NCI-H2227 treated with DMSO at 0.1 percent for 48 hours (cell line): Measurements from ENCODE around the gene KRT76.

Experiments
- DNase-seq: peaks from one replicate; lab custom pipeline; 2025; lab: John Stamatoyannopoulos, UW

Gene KRT76

DNA sequence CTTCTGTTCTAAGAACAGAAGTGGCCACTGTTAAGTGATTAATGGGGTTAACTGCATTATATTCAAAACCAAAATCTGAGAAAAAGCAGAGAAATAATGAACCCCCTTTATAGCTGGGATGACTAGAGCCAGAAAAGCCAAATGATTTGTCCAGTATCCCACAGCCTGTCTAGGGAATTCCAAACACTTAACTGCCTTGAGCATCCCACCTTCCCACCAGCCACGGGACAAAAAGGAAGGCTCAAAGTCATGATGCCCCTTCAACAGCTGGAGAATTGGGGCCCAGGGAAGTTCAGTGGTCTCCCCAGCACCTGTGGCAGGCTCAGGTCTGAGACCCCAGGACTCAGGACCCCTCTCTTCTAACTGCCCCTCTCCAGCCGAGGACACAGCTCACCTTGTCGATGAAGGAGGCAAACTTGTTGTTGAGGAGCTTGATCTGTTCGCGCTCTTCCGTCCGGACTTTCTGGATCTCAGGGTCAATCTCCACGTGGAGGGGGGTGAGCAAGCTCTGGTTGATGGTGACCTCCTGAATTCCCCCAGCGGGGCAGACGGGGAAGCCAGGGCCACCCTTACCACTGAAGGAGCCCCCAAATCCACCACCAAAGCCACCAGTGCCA, 36.2 kb upstream of the KRT76 start:
- DNase-seq: no peak

DNA sequence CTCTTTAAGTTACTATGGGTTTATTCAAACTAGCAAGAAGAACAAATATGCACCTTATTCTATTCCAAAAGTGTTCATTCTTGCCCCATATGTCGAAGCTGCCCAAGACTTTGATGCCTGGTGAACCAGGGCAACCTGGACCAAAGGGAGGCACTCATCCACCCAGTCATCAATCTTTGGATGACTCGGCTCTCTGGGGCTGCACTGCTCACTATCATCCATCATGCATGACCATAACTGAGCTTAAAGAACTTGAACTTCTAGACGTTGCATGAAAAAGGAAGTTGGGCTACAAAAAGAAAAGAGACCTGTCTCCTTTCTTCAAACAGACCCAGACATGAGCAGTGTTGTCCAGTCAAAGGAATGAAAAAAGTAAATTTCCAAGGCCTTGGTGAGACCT, 35.6 kb upstream of the KRT76 start:
- DNase-seq: no peak

DNA sequence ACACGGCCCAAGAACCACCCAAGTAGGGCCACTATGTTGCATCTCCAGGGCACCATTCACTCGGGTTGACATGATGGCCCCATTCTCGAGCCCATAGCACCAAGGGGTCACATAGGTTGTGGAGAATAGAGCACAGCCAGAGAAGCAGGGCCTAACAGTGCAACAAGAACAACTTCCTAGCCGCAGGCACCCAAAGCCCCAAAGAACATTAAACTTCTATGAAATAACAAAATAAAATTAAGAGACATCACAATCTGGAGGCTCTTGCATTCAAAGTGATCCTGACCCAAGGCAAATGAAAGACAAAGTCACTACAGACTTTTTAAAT, 34.9 kb upstream of the KRT76 start:
- no peak for DNase-seq

DNA sequence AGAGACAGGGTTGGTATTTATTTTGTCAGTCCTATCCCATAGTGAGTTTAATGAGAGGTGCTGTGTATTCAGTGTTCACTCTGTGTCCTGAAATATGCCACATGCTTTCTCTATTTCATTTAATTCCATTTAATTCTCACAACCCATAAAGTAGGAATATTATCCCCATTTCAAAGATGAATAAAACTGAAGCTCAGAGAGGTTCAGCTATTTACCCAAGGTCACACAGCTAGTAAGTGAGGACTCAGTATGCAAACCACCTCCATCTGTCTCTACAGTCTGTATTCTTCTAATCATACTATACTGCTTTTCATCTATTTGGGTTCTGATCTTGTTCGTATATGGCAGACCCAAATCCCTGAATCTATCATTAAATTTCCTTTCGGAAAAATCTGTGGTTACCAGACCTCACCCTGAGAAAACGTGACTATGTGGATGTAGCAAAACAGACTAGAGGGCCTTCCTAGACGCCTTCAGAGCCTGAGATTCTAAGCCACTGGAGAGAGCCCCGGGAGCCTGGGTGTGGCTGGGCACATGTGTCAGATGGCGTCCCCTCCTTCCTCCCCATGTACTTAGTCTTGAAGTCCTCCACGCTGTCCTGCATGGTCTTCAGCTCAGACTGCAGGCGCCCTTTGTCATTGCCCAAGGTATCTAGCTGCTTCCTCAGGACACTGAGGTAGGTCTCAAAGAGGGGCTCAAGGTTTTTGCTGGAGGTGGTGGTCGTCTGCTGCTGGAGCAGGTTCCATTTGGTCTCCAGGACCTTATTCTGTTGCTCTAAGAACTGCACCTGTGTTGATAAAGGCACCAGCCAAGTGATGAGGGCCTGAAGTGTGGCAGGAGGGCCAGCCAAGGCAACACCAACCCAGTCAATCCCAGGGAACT, 34.3 kb upstream of the KRT76 start:
- no peak for DNase-seq

DNA sequence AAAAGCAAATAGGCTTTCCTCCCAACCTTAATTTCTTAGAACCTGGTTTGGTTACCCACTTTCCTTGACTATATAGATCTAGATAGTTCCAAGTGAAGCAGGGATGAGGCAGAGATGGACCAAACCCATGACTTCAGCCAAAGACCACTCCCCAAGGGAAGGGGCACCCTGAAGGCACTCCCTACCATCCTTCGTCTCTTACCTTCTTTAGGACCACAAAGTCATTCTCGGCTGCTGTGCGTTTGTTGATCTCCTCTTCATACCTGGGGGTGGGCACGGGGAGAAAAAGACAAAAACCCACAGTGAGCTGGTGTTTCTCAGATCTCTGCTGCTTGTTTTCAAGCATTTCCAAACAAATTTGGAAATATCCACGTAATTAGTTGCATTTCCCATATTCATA, 33.4 kb upstream of the KRT76 start:
- no peak for DNase-seq

DNA sequence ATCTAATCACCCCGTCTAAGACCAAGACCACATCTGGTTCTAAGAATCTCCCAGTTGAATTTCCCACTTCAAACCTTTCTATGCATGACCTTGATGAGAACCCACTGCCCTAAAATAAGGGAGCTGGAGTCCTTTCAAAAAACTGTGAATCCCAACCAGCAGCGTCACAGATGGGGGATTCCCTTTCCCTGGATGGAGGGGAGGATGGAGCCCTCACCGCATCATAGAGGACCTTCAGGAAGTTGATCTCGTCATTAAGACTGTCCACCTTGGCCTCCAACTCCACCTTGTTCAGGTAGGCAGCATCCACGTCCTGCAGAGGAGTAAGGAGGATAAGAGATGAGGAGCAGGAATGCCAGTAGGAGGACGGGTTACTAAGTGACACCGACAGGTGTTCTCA, 32.0 kb upstream of the KRT76 start:
- DNase-seq: no peak

DNA sequence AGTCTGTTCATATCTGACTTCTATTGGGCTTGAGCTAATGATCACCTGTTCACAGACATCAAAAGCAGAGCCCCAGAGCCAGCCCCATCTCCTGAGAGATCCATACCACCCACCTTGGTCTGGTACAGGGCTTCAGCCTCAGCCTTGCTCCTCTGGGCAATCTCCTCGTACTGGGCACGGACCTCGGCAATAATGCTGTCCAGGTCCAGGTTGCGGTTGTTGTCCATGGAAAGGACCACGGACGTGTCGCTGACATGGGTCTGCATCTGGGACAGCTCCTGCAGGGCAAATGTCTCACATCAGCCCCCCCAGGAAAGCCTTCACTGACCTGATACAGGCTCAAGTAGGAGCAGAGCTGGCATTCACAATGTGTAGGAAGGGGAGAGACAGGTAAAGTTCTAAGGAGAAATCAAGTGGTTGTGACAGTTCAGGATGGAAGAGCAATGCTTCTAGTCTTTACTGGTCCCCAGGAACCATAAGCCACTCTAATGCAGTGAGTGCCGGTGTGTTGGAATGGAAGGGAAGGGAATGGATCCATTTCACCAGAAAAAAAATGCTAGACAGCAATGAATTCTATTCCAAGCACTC, 31.5 kb upstream of the KRT76 start:
- DNase-seq: no peak

DNA sequence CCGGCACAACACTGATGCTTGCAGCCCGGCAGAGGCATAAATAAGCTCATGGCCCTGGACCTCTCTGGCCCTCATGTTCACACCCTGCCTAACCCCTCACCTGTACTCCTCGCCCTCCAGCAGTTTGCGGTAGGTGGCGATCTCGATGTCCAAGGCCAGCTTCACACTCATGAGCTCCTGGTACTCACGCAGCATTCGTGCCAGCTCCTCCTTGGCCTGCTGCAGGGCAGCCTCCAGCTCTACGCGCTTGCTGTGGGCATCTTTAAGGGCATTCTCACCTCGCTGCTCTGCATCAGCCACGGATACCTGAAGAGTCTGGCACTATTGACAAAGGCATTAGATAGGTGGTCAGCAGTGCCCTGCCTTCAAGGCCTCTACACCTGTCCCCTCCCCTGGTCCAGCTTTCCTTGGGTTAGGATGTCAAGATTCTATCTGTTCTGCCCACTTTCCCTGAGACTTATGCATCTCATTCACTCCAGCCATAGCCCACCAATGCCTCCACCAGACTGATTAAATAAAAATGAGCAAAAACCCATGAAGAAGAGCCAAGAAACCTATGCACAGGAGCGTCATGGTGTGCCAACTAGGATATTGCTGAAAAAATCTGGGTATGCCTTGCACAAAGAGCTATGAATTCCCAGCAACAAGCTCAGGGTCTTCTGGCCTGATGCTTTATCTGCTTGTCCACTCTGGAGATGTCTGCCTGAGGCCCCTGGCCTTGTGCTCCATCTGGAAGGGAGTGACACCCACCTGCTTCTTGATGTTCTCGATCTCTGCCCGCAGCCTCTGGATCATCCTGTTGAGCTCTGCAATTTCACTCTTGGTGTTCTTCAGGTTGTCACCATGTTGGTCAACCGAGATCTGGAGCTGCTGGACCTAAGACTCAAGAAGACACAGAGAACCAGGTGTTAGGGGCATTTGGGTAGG, 30.7 kb upstream of the KRT76 start:
- no peak for DNase-seq

DNA sequence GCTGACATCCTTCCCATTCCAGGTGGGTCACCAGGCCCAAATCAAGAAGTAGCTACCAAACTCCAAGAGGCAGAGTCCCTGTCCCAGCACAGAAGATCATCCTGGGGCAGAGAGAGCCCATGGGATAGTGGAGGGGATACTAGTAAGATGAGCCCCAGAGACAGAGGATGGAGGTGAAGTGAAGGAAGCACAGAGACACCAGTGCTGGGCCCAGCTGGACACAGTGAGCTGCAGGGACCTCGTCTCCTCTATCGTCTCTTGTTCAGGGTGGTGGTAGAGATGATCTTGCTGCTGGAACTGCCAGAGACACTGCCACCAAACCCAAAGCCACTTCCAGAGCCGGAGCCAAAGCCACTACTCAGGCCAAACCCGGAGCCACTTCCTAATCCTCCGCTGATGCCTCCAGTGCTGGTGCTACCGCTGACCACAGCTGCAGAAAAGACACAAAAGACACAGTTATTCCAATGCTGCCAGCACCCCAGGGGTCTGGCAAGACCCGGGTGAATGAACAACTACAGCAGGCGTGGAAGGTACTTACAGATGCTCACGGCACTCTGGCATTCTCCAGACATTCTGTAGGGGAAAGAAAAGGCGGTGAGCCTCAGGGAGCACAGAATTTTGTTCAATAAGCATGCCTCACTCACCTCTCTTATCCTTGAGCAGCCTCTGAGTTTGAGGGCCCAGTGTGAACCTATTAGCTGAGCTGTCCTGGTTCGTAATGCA, 29.8 kb upstream of the KRT76 start:
- no peak for DNase-seq

DNA sequence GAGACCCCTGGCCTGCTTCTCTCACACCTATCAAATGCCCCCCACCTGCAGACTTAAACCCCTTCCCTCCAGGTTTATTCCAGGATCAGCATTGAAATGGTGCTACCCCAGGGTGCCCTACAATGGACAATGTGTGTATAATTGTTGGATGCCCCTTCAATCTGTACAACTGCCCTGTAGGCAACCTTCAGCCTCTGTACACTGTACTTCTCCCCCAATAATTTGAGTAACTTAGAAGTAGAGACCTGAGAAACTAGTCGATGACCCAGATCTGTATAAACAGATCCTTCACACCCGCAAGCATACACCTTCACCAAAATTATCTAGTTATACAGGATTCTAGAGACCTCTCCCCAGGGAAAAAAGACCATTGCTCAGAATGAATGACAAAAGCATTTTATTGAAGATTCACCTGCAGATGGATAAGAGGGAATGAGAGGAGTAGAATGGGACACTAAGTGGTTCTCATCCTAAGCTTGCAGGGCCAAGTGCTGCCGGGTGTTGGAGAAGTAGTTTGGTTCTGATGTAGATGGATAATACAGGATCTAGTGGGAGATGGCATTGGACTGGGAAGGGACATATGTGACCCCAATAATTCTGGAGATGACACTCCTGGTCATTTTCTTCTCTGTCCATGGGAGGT, 29.1 kb upstream of the KRT76 start:
- no peak for DNase-seq

DNA sequence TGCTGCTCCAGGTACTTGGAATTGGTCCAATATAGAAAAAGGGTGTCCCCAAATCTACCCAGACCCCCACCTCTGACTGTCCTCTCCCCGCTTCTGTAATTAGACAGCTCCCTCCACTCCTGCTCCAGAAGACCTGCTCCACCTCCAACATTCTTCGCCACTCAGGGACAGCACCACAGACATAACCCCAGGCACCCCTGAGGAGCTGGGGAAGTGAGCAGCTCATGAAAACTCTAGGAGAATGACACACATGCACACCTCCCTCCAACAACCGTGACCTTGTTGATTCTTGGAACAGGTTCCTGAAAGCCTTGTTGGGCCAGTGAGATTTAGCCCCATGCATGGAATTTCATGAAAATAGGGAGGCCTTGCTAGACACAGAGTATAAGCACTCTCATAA, 28.6 kb upstream of the KRT76 start:
- DNase-seq: no peak

DNA sequence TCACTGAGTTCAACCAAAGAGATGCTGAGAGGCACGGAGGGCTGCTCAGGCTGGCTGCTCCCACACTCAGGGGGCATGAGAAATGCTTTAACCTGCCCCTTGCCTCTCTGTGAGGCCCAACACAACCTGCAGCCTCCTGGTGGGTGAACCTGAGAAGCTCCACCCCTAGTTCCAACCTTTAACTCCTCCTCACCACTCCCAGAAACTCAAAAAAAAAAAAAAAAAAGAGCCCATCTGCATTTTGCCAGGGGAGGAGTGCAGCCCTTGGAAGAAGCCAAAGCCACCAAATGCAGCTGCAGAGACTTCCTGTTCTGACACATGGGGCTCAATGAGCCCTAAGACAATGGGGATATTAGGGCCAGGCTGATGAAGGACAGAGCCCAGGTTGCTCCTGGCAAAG, 27.9 kb upstream of the KRT76 start:
- DNase-seq: no peak

DNA sequence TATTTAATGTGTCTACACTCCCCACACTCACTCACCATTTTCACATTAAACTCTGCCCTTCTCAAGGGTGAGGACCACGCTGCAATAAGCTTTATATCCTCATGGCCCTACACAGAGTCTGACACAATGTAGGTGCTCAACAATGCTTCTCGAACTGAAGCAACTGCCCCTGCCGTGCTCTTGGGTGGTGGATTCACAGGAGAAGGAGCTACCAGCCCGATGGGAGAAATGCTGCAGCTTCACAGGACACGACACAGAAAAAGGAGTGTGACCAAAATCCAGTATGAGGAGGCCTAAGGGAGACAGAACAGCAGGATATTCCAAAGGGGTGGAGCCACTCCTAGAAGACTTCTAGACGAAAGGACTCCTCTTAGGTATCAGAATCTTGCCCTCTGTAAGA, 25.3 kb upstream of the KRT76 start:
- DNase-seq: no peak

DNA sequence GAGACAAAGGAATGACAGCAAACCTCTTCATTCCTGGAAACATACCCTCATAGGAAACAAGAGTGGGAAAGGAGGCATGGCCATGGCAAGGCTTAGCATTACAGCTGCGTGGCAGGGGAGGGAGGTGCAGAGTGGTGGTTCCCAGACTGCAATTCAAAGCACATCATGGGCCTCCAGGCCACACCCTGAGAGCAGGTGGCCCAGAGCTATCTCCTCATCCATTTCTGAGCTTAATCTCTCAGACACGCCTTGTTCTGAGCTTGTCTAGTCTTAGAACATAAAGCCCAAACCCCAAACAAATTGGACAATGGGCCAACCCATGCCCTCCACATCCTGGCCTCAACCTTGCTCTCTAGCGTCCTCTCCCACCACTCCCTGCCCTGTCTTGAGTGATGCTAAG, 24.6 kb upstream of the KRT76 start:
- DNase-seq: no peak

DNA sequence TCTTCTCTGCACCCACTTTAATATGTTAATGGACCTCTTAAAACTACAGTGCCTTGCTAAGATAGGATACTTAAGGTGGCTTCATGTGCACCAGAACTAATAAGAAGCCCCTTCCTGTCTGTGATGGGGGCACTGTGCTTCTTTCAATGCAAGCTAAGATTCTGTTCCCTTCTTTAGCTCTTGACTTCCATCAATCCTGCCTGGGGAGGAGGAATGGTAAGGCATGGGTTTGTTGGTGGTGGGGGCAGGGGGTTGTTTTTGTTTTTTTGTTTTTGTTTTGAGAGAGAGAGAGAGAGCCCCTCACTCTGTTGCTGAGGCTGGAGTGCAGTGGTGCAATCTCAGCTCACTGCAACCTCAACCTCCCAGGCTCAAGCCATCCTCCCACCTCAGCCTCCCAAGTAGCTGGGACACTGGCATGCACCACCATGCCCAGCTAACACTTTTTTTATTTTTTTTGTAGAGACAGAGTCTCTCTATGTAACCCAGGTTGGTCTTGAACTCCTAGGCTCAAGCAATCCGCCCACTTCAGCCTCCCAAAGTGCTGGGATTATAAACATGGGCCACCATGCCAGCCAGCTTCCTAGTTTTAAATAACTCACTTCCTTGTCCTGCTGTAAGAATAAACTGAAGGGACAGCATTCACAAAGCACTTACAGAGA, 23.2 kb upstream of the KRT76 start:
- DNase-seq: no peak

DNA sequence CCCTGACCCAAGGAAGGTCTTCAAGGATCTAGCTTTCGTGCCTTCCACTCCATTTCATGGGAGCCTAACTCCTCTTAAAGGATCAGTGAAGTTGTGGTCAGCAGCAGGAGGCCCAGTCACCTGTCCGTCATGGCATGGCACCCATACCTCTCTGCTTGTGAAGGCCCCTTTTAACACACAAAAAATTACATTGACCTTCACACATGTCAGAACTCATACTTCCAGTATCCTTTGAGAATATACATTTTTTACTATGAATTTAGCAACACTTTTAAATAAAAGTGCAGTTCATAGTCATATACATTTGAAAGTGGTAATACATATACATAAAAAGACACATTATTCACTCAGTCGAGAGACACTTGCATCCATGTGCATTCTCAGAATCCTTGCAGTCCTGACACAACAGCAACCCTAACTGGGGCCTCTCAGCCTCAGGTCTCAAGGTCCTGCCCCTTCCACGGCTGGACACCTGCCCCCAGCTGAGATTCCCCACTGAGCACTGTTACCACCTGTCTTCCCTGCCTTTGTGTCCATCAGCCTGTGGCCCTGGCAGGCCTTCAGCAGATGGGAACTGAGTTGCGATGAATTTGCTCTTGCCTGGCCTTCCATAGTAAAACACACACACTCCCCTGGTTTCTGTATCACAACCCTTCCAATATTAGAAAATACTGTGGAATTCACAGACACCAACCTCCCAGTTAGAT, 22.5 kb upstream of the KRT76 start:
- DNase-seq: no peak

DNA sequence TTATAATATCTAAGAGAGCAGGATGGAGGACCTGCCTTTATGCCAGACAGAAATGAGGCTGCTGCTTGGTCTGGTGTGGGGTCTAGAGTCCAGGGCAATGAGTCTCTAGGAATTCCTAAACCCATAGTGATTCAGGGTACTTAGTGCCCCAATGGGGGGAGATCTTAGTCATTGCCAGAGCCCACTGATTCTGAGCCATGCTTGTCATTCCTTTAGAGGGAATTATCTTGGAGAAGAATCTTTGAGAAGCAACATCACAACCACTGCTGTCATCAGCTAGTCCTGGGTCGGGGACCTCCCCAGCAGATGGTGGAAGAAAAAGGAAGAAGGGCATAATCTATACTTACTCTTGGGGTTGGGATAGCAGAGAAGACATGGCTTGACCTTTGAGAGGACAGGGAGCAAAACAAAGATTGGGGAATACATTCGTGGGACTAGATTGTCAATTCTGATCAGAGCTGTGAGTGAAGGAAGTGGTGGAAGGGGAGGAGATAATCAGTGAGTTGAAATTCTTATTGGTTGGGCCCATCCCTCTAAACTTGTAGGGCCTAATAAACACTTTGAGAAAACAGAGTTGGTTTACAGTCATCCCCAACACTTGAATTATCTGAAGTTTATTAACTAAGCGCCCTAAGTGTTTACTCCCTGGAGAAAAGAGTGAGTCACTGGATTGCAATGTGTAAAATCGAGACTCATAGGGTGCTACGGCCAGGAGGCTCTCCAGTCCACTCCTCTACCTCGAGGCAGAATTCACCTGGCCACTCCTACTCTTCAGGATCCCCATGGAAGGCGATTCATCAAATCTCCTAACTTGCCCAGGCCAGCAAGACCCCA, 21.7 kb upstream of the KRT76 start:
- no peak for DNase-seq

DNA sequence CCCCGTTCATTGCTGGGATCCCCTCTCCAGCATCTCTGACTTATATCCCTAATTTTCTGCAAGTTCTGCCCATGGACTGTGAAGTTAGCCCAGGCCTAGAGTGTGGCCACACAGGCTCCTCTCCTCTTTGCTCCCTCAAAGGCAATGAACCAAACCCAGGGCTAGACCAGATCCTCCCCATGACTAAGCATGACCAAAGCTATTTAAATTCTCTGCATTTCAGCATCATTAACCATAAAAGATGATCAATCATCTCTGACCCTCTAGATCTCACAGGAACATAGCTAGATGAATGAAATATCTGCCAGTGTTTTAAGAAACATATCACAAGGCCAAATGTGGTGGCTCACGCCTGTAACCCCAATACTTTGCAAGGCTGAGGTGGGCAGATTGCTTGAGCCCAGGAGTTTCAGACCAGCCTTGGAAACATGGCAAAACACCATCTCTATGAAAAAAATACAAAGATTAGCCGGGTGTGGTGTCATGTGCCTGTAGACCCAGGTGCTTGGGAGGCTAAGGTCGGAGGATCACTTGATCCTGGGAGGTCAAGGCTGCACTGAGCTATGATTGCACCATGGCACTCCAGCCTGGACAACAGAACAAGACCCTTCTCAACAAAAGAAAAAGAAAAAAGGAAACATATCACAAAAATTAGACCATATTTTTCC, 21.0 kb upstream of the KRT76 start:
- no peak for DNase-seq

DNA sequence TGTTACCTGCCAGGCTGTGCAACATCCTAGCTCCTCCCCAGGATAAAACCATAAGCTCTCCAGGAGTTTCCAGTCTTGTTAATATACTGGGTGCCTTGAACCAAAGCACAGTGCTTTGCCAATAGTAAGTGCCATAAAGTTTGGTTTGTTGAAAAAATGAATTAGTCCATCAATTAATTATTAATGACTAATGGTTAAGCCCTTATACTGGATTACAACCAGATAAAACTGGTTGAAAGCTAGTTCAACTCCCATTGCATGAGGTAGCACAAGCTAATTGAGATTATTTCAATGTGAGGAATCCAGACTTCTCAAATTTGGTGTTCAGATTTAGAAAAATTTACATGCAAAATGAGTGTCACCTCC, 20.4 kb upstream of the KRT76 start:
- DNase-seq: no peak
